Tibial nerve (tissue), 4 donors: ENCODE measurements around the gene ASIC2.

Experiments
- CTCF ChIP-seq, 5 experiments: fragments of 200-600 bp in 3 of 5; fragments of 450-650 bp in 2 of 5; sonication (generic) in 3 of 5; IDR thresholded peaks; one replicate each; pipeline ENCODE4 v1.5.1; 2016 to 2019; ENCODE audit warnings: antibody characterized with exemption in 5 of 5, mild to moderate bottlenecking in 3 of 5, moderate library complexity in 2 of 5
- EP300 ChIP-seq, 2 donors: sonication (generic); formaldehyde crosslinking; IDR thresholded peaks; one replicate each; pipeline ENCODE4 v1.6.1; 2017; ENCODE audit warnings: antibody characterized with exemption in 2 of 2, mild to moderate bottlenecking in 1 of 2

- TF ChIP-seq CTCF (IDR thresholded peaks at IDR 0.05) = no peak
- TF ChIP-seq EP300 (IDR thresholded peaks at IDR 0.05) = no peak
Observed at GRCh38 chr17:33121756-33122155, 171.3 kb downstream of the ASIC2 start.
